Cardiac muscle cell (in vitro differentiated cells and primary cell): ENCODE results near the gene UNC5C. TPM values are rescaled to one million over a fixed set of nuclear protein-coding genes. Genes with fewer than 3 reads are reported as not detected.

Experiments
- DNase-seq, 2 donors: peaks; one replicate each; pipeline versions ENCODE4 v3.0.0 to v3.0.0-alpha.2; 2010 to 2017; ENCODE audit warnings: low read depth in 1 of 2, low spot score in 1 of 2
- H3K27ac ChIP-seq: fragments of 200-600 bp; sonication (generic); 2 replicates; pipeline ENCODE4 v1.5.1; 2016
- H3K27me3 ChIP-seq: fragments of 200-600 bp; sonication (generic); 2 replicates; pipeline ENCODE4 v1.6.0; 2016; ENCODE audit warnings: control low read depth
- H3K36me3 ChIP-seq: fragments of 200-600 bp; sonication (generic); 2 replicates; pipeline ENCODE4 v1.5.1; 2016; ENCODE audit warnings: control low read depth
- H3K4me1 ChIP-seq: fragments of 200-600 bp; sonication (generic); 2 replicates; pipeline ENCODE4 v1.8.1; 2017; ENCODE audit warnings: low read depth, mild to moderate bottlenecking, mixed run types
- H3K4me3 ChIP-seq: fragments of 200-600 bp; sonication (generic); 2 replicates; pipeline ENCODE4 v1.5.1; 2016; ENCODE audit warnings: mild to moderate bottlenecking
- H3K9me3 ChIP-seq: fragments of 200-600 bp; sonication (generic); 2 replicates; pipeline ENCODE4 v1.5.1; 2017; ENCODE audit warnings: low read depth, mild to moderate bottlenecking, control low read depth
- CTCF ChIP-seq: IDR thresholded peaks from 2 replicates; pipeline ENCODE4 v1.5.1; 2012; ENCODE audit warnings: low read depth, mild to moderate bottlenecking, low read length
- polyA plus RNA-seq: library from polyadenylated mRNA; unstranded; fragments of >200 nt; fragmentation: Nextera tagmentation; extraction: Ambion mirVana; gene quantifications from 2 replicates; pipeline ENCODE4 v1.2.1, GENCODE V29; 2016
- total RNA-seq: library from RNA; depleted of rRNA; stranded (reverse); fragments of >200 nt; gene quantifications from 2 replicates; pipeline ENCODE4 v1.2.3, GENCODE V29; 2016

The UNC5C gene
- total and polyA plus RNA-seq, 2 experiments from 2014 or later = 13.4 to 28.4 TPM

GRCh38 chr4:95348418-95348817, 200.4 kb downstream of the UNC5C start:
- no peak overlapping the region for H3K4me3 ChIP-seq
- no peaks in the 10 kb centered on the region for H3K27me3 ChIP-seq
- H3K9me3 ChIP-seq = no peaks in the 10 kb centered on the region
- no peaks in the 10 kb centered on the region for H3K36me3 ChIP-seq
- H3K4me1 ChIP-seq = no peaks in the 10 kb centered on the region
- no peak for TF ChIP-seq CTCF
- no peak overlapping the region for H3K27ac ChIP-seq
- no peak for DNase-seq

GRCh38 chr4:95343235-95343634, 205.5 kb downstream of the UNC5C start:
- Histone ChIP-seq H3K27me3 (no peaks in the 10 kb centered on the region), H3K27ac (no peak overlapping the region), H3K4me3 (no peak overlapping the region), H3K36me3 (no peaks in the 10 kb centered on the region), H3K9me3 (no peaks in the 10 kb centered on the region), H3K4me1 (no peaks in the 10 kb centered on the region)
- DNase-seq = no peak
- no peak for TF ChIP-seq CTCF

- Histone ChIP-seq H3K4me1 (no peaks in the 10 kb centered on the region), H3K9me3 (no peaks in the 10 kb centered on the region), H3K27me3 (no peaks in the 10 kb centered on the region), H3K36me3 (no peaks in the 10 kb centered on the region), H3K4me3 (no peak overlapping the region), H3K27ac (no peak overlapping the region)
- no peak for DNase-seq
- no peak for TF ChIP-seq CTCF
Measured at GRCh38 chr4:95340191-95340590, 208.6 kb downstream of the UNC5C start.

GRCh38 chr4:95325665-95326064, 223.1 kb downstream of the UNC5C start:
- Histone ChIP-seq H3K9me3 (no peaks in the 10 kb centered on the region), H3K36me3 (no peaks in the 10 kb centered on the region), H3K4me3 (no peak overlapping the region), H3K27ac (no peak overlapping the region), H3K4me1 (peaks cover 14% of the 10 kb centered on the region), H3K27me3 (no peaks in the 10 kb centered on the region)
- no peak for TF ChIP-seq CTCF
- DNase-seq = no peak

- no peak for TF ChIP-seq CTCF
- Histone ChIP-seq H3K4me3 (no peak overlapping the region), H3K27ac (peak overlapping the region; percentile 62), H3K27me3 (no peaks in the 10 kb centered on the region), H3K4me1 (peaks cover 45% of the 10 kb centered on the region), H3K36me3 (no peaks in the 10 kb centered on the region), H3K9me3 (no peaks in the 10 kb centered on the region)
- no peak for DNase-seq
Measured at GRCh38 chr4:95319169-95319568, 229.6 kb downstream of the UNC5C start.

- peak in 1 of 2 donors; percentile 17 for DNase-seq
- H3K9me3 ChIP-seq = no peaks in the 10 kb centered on the region
- peaks cover 46% of the 10 kb centered on the region for H3K4me1 ChIP-seq
- no peak for TF ChIP-seq CTCF
- H3K36me3 ChIP-seq = no peaks in the 10 kb centered on the region
- no peaks in the 10 kb centered on the region for H3K27me3 ChIP-seq
- H3K4me3 ChIP-seq = no peak overlapping the region
- peak overlapping the region; percentile 62 for H3K27ac ChIP-seq
Measured at GRCh38 chr4:95318483-95318882, 230.3 kb downstream of the UNC5C start.
